Gastroesophageal sphincter (tissue), 4 donors: ENCODE results near the gene STXBP1. TPM values are rescaled to one million over a fixed set of nuclear protein-coding genes. Genes with fewer than 3 reads are reported as not detected.

Experiments used
- ATAC-seq: fragments of 150-250 bp; one replicate; pipeline ENCODE4 v1.9.1; 2016; ENCODE audit warnings: mild to moderate bottlenecking, moderate library complexity
- H3K27ac ChIP-seq, 4 donors: fragments of 200-600 bp; sonication (generic) in 3 of 4; 1 replicate in 3 of 4; 2 replicates in 1 of 4; pipeline ENCODE4 v1.5.1; 2016 to 2019
- H3K27me3 ChIP-seq: fragments of 200-600 bp; sonication (generic); one replicate; pipeline ENCODE4 v1.5.1; 2019
- H3K36me3 ChIP-seq, 2 donors: fragments of 200-600 bp; sonication (generic); one replicate each; pipeline ENCODE4 v1.5.1; 2019; ENCODE audit warnings: control low read depth in 1 of 2
- H3K4me1 ChIP-seq, 3 donors: fragments of 200-600 bp; sonication (generic); 1 replicate in 2 of 3; 2 replicates in 1 of 3; pipeline ENCODE4 v1.5.1; 2016 to 2019; ENCODE audit warnings: control low read depth in 2 of 3
- H3K4me3 ChIP-seq, 2 donors: fragments of 200-600 bp; sonication (generic); one replicate each; pipeline ENCODE4 v1.5.1; 2019; ENCODE audit warnings: mild to moderate bottlenecking in 1 of 2, moderate library complexity in 1 of 2
- H3K9me3 ChIP-seq, 3 donors: fragments of 200-600 bp; sonication (generic); one replicate each; pipeline ENCODE4 v1.5.1; 2017 to 2019; ENCODE audit warnings: control low read depth in 2 of 3
- EP300 ChIP-seq: sonication (generic); formaldehyde crosslinking; IDR thresholded peaks from one replicate; pipeline ENCODE4 v1.6.1; 2017; ENCODE audit warnings: antibody characterized with exemption, mild to moderate bottlenecking
- POLR2A ChIP-seq, 2 donors: fragments of 450-650 bp; IDR thresholded peaks; one replicate each; pipeline ENCODE4 v1.6.1; 2017; ENCODE audit warnings: antibody characterized with exemption in 2 of 2, mild to moderate bottlenecking in 2 of 2, moderate library complexity in 1 of 2
- POLR2AphosphoS5 ChIP-seq: sonication (generic); formaldehyde crosslinking; IDR thresholded peaks from one replicate; pipeline ENCODE4 v1.6.1; 2017; ENCODE audit warnings: antibody characterized with exemption
- WGBS, 2 donors: methylation state at CpG; one replicate each; pipeline ENCODE4 v1.1.5; 2018; ENCODE audit warnings: low coverage in 1 of 2; 5-methylcytosine and 5-hydroxymethylcytosine counted together
- total RNA-seq, 4 donors: library from RNA; depleted of rRNA; stranded (reverse); fragments of >200 nt; gene quantifications; one replicate each; pipeline ENCODE4 v1.1.0, GENCODE V29; 2016
- TF ChIP-seq, protein P1 (sequence below), 4 experiments: fragments of 200-600 bp in 2 of 4; fragments of 450-650 bp in 2 of 4; sonication (generic) in 1 of 4; IDR thresholded peaks; one replicate each; pipeline ENCODE4 v1.5.1; 2017 to 2019; ENCODE audit warnings: antibody characterized with exemption in 4 of 4, mild to moderate bottlenecking in 2 of 4, moderate library complexity in 2 of 4

The STXBP1 gene
- total RNA-seq, 4 donors from 2014 or later, result 25.7 to 47.0 (median 33.1) TPM

DNA sequence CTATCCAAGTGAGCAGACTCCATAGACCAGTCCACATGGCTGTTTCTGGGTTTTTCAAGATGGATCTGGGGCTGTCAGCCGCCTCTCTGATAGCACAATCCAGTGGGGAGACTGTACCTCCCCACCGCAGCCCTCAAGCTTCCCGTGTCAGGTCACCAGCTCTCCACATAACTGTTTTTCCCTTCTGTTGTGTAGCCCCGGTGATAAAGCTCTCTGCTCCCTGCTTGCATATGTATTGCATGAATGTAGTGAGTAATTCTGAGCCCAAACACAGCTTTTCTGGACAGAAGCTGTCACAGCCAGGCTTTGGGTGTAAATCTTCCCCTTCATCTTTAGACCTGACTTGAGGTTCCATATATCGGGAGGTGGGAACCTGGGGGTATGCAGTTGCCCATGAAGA, 71.6 kb downstream of the STXBP1 start:
- peaks cover 0 to 98% of the 10 kb centered on the region in 2 donors for H3K36me3 ChIP-seq
- H3K27ac ChIP-seq, result no peak overlapping the region
- H3K9me3 ChIP-seq, result no peaks in the 10 kb centered on the region
- no peaks in the 10 kb centered on the region for H3K27me3 ChIP-seq
- no peak for ATAC-seq
- no peaks in the 10 kb centered on the region for H3K4me1 ChIP-seq
- 86% methylated on average over 3 of the region's 5 CpGs; no CpG with 5 or more reads in 1 of the 2 donors for WGBS, 2 donors
- no peak overlapping the region for H3K4me3 ChIP-seq
- no peak for TF ChIP-seq EP300
- TF ChIP-seq, protein P1, sequence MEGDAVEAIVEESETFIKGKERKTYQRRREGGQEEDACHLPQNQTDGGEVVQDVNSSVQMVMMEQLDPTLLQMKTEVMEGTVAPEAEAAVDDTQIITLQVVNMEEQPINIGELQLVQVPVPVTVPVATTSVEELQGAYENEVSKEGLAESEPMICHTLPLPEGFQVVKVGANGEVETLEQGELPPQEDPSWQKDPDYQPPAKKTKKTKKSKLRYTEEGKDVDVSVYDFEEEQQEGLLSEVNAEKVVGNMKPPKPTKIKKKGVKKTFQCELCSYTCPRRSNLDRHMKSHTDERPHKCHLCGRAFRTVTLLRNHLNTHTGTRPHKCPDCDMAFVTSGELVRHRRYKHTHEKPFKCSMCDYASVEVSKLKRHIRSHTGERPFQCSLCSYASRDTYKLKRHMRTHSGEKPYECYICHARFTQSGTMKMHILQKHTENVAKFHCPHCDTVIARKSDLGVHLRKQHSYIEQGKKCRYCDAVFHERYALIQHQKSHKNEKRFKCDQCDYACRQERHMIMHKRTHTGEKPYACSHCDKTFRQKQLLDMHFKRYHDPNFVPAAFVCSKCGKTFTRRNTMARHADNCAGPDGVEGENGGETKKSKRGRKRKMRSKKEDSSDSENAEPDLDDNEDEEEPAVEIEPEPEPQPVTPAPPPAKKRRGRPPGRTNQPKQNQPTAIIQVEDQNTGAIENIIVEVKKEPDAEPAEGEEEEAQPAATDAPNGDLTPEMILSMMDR (IDR thresholded peaks at IDR 0.05), result no peak
- TF ChIP-seq POLR2A (IDR thresholded peaks at IDR 0.05), result no peak
- TF ChIP-seq POLR2AphosphoS5, result no peak

DNA sequence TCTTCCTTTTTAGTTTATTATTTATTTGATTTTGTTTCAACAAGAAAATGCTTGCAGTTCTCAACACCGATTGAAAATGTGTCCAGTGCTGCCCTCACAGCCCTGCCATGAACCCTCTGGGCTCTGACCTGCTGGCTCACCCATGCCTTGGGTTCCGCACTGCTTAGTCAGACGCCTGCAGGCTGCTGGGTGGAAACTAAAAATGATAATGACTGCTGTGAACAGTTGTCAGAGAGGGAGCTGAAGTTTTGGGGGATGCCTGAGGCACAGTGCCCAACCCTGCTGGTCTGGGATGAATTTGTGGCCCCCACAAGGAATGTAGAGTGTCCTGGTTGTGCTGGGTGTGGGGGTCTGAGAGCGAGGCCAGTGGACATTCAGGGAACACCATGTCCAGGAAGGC, 72.5 kb downstream of the STXBP1 start:
- 60 to 78% methylated on average over 1 to 4 of the region's 4 CpGs for WGBS, 2 donors
- Histone ChIP-seq H3K4me1 (no peaks in the 10 kb centered on the region), H3K36me3 (peaks cover 0 to 98% of the 10 kb centered on the region in 2 donors), H3K27ac (no peak overlapping the region), H3K4me3 (no peak overlapping the region), H3K27me3 (no peaks in the 10 kb centered on the region), H3K9me3 (no peaks in the 10 kb centered on the region)
- TF ChIP-seq POLR2A (IDR thresholded peaks at IDR 0.05), result no peak
- TF ChIP-seq POLR2AphosphoS5, result no peak
- TF ChIP-seq, protein P1 (IDR thresholded peaks at IDR 0.05), result no peak
- TF ChIP-seq EP300, result no peak
- no peak for ATAC-seq

DNA sequence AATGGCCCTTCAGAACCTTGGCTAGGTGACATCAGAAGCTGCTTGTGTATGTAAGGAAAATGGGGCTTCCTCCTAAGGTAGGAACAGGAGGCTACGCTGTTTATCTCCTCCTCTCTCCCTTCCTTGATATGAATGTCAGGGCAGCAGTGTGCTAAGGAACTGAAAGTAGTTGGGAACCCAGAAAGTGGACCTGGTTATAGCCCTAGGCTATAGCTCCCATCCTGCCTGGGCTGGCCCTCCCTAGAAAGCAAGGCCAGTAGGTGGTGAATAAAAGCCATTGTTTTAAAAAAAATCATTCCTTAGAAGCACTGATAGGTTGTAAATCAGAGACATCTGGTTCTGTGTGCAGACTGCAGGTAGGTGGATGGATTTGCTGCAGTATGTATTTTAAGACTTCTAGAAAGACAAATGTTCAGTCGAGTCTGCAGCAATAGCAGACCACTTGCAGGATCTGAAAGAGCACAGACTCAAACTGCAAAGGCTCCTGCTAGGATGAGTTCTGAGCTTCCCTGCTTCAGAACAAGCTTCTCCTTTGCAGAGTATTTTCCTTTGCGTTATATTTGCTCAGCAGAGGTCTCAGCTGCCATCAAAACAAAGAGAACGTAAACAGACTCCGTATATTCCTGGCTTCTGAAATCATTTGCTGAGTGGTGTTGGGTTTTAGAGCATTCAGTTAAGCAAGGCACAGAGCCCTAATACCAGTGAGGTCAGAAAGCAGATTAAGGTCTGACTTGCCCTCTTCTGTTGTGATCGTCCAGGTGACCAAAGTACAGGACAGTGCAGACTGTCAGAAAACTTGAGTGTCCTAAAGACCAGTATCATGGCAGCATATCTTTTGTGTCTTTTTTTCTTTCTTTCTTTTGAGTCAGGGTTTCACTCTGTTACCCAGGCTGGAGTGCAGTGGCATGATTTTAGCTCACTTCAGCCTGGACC, 74.7 kb downstream of the STXBP1 start:
- WGBS, 2 donors, result 68 to 71% methylated on average over 5 of the region's 6 CpGs
- peaks cover 0 to 98% of the 10 kb centered on the region in 2 donors for H3K36me3 ChIP-seq
- H3K27me3 ChIP-seq, result no peaks in the 10 kb centered on the region
- H3K9me3 ChIP-seq, result no peaks in the 10 kb centered on the region
- no peaks in the 10 kb centered on the region for H3K4me1 ChIP-seq
- no peak overlapping the region for H3K4me3 ChIP-seq
- TF ChIP-seq POLR2A (IDR thresholded peaks at IDR 0.05) (no peak), POLR2AphosphoS5 (no peak), EP300 (no peak)
- TF ChIP-seq, protein P1 (IDR thresholded peaks at IDR 0.05), result no peak
- no peak overlapping the region for H3K27ac ChIP-seq
- no peak for ATAC-seq

DNA sequence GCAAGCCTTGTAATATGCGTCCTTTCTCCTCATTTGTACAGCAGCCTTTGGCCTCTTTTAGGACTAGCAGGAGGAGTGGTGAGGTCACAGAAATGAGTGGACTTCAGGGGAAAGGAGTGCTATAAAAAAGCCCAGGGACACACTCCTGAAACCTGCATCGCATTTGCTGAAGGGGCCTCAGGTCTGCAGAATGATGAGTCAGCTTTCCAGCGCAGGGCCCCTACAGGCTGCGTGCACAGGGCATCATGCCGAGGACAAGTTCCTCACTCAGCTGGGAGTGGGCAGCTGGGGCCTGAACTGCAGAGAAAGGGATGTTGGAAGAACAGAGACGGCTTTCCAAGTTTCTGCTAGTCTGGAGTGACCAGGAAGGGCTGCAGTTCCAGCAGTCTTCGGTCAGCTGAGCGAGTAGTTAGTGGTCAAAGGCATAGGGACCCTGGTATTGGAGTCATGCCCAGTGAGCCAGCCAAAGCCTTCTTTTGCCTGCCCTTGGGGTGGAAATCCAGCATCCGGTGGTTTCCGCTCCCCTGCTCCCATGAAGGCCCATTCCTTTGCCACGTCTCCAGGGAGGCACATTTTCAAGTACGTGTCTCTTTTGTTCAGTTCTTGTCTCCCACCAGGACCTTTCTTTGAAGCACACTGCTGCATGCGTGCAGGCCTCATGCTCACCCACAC, 77.4 kb downstream of the STXBP1 start:
- no peak for ATAC-seq
- WGBS, 2 donors, result 93 to 95% methylated on average over 5 to 8 of the region's 13 CpGs
- Histone ChIP-seq H3K27ac (no peak overlapping the region), H3K27me3 (no peaks in the 10 kb centered on the region), H3K4me1 (no peaks in the 10 kb centered on the region), H3K36me3 (peaks cover 0 to 91% of the 10 kb centered on the region in 2 donors), H3K9me3 (no peaks in the 10 kb centered on the region), H3K4me3 (no peak overlapping the region)
- TF ChIP-seq EP300, result no peak
- no peak for TF ChIP-seq POLR2AphosphoS5
- TF ChIP-seq, protein P1 (IDR thresholded peaks at IDR 0.05), result no peak
